ENCODE data around the gene GM2A. TPM values are rescaled to one million over a fixed set of nuclear protein-coding genes. Genes with fewer than 3 reads are reported as not detected.
"Not testable (repeated sequence)": the region's sequence is repeated elsewhere in the genome, so short reads cannot be mapped to it uniquely, and the experiment has no call there.

GM2A gene
- total RNA-seq, 5 donors from 2014 or later (not counting 1 experiment from before 2014, with no cell fraction given), result 8.2 to 20.9 (median 11.5) TPM

DNA sequence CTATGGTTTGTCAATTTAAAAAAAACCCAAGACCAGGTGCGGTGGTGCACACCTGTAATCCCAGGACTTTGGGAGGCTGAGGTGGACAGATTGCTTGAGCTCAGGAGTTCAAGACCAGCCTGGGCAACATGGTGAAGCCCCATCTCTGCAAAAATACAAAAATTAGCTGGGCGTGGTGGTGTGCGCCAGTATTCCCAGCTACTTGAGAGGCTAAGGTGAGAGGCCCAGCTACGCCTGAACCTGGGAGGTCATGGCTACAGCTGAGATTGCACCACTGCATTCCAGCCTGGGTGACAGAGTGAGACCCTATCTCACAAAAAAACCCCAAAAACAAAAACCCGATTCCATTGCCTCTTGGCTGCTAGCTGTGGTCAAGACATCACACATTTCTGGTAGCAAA is 2.0 kb downstream of the GM2A start:
- CTCF ChIA-PET; H3K4me3 Mint-ChIP-seq; H3K4me3 ChIP-seq (ENCODE audit: control insufficient read depth in 1 of 2, extremely low read depth in 1 of 2, low read length in 1 of 2); H3K27ac ChIP-seq (ENCODE audit: low read length); H3K27me3 ChIP-seq (replicated peaks in 1 of 2; ENCODE audit: control insufficient read depth in 2 of 2, extremely low read depth in 1 of 2, insufficient read depth in 2 of 2, low read length in 1 of 2); H3K36me3 ChIP-seq (ENCODE audit: control insufficient read depth in 2 of 2, extremely low read depth in 1 of 2, insufficient read depth in 1 of 2, low read length in 1 of 2); H3K27ac Mint-ChIP-seq; H3K9me3 Mint-ChIP-seq; POLR2A ChIA-PET; ATAC-seq (replicated peaks in 1 of 4); H3K9me3 ChIP-seq; DNase-seq; H3K27me3 Mint-ChIP-seq: not testable (repeated sequence)
- Mint-ChIP-seq H3K36me3 (peaks cover 14% of the 10 kb centered on the region), H3K4me1 (peaks cover 32 to 76% (median 57%) of the 10 kb centered on the region in 3 donors)
- WGBS (ENCODE audit: insufficient coverage), result 100% methylated on average over 2 of the region's 5 CpGs
- peaks cover 9 to 32% of the 10 kb centered on the region in 2 experiments for H3K4me1 ChIP-seq (ENCODE audit: control insufficient read depth in 1 of 2, extremely low read depth in 1 of 2, insufficient read depth in 2 of 2, low read length in 2 of 2)

DNA sequence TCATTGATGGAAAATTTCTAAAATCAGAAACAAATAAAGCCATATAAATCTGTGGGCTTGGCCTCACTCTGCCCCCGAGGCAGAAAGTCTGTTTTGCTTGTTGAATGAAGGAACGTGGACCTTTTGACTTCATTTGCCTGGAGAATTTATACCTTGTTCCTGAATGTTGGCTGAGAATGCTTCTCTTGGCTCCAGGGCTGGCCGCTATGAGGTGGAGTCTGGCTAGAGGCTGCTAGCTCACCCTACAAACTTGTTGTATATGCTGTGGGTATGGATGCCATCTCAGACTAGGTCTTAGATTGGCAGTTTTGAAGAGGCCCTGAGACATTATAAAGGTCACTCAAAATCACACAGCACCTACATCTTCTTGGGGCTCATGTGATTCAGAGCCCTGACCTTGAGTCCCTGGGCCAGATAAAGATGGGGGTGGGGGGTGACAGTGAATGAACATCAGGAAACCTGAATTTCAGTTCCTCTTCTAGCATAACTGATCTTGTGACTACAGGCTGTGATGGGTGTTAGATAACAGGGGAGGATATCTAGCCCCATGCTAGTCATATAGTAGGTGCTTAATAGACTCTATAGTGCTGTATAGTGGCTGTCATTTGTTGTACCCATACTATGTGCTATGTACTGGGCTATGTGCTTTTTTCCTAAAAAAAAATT is 2.8 kb downstream of the GM2A start:
- Histone ChIP-seq H3K4me3 (ENCODE audit: control insufficient read depth in 1 of 2, extremely low read depth in 1 of 2, low read length in 1 of 2) (no peak overlapping the region), H3K4me1 (ENCODE audit: control insufficient read depth in 1 of 2, extremely low read depth in 1 of 2, insufficient read depth in 2 of 2, low read length in 2 of 2) (peaks cover 9 to 25% of the 10 kb centered on the region in 2 experiments), H3K27me3 (replicated peaks in 1 of 2; ENCODE audit: control insufficient read depth in 2 of 2, extremely low read depth in 1 of 2, insufficient read depth in 2 of 2, low read length in 1 of 2) (no peaks in the 10 kb centered on the region), H3K27ac (ENCODE audit: low read length) (no peak overlapping the region), H3K9me3 (no peaks in the 10 kb centered on the region), H3K36me3 (ENCODE audit: control insufficient read depth in 2 of 2, extremely low read depth in 1 of 2, insufficient read depth in 1 of 2, low read length in 1 of 2) (no peaks in the 10 kb centered on the region)
- WGBS (ENCODE audit: insufficient coverage), result 83% methylated on average over 2 of the region's 3 CpGs
- H3K4me3 Mint-ChIP-seq, result peak overlapping the region in 1 of 3 donors; percentile 21
- CTCF ChIA-PET, result no interaction called here
- DNase-seq (no peak), ATAC-seq (replicated peaks in 1 of 4) (no peak)
- peak overlapping the region in 1 of 2 donors; percentile 25 for H3K27ac Mint-ChIP-seq
- H3K27me3 Mint-ChIP-seq, result no peaks in the 10 kb centered on the region
- no peaks in the 10 kb centered on the region for H3K9me3 Mint-ChIP-seq
- H3K4me1 Mint-ChIP-seq, result peaks cover 31 to 69% (median 51%) of the 10 kb centered on the region in 3 donors
- H3K36me3 Mint-ChIP-seq, result peaks cover 14% of the 10 kb centered on the region
- POLR2A ChIA-PET, result no interaction called here

DNA sequence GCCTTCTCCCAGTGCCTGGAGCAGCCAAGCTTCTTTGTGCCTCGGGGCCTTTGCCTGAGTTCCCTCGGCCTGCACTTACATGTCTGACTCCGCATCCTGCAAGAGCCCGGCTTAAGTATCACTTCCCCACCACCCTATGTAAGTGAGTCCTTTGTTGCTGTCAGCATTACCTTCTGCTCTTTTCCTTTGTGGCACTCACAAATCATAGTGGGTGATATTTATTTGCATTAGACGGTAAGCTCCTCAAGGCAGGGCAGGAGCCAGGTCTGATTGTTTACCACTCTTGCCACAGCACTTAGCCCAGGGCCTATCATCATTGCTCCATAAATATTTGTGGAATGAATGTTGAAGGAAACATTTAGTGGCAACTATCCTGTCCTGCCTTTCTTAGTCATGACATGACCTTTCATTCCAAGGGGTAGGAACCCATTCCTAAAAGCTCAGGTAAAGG is 4.8 kb downstream of the GM2A start:
- H3K36me3 ChIP-seq (ENCODE audit: control insufficient read depth in 2 of 2, extremely low read depth in 1 of 2, insufficient read depth in 1 of 2, low read length in 1 of 2), result peaks cover 0 to 1% of the 10 kb centered on the region in 2 donors
- Mint-ChIP-seq H3K36me3 (peaks cover 24% of the 10 kb centered on the region), H3K4me3 (peak overlapping the region in 1 of 3 donors; percentile 22), H3K9me3 (no peaks in the 10 kb centered on the region), H3K27me3 (no peaks in the 10 kb centered on the region), H3K4me1 (peaks cover 18 to 54% (median 41%) of the 10 kb centered on the region in 3 donors), H3K27ac (peak overlapping the region in 1 of 2 donors; percentile 24)
- H3K4me3 ChIP-seq (ENCODE audit: control insufficient read depth in 1 of 2, extremely low read depth in 1 of 2, low read length in 1 of 2), result no peak overlapping the region
- no peaks in the 10 kb centered on the region for H3K9me3 ChIP-seq
- ChIA-PET CTCF (no interaction called here), POLR2A (no interaction called here)
- no peak overlapping the region for H3K27ac ChIP-seq (ENCODE audit: low read length)
- H3K4me1 ChIP-seq (ENCODE audit: control insufficient read depth in 1 of 2, extremely low read depth in 1 of 2, insufficient read depth in 2 of 2, low read length in 2 of 2), result peaks cover 5 to 12% of the 10 kb centered on the region in 2 experiments
- DNase-seq (no peak), ATAC-seq (replicated peaks in 1 of 4) (no peak)
- WGBS (ENCODE audit: insufficient coverage), result 100% methylated on average over 1 of the region's 5 CpGs
- no peaks in the 10 kb centered on the region for H3K27me3 ChIP-seq (replicated peaks in 1 of 2; ENCODE audit: control insufficient read depth in 2 of 2, extremely low read depth in 1 of 2, insufficient read depth in 2 of 2, low read length in 1 of 2)

DNA sequence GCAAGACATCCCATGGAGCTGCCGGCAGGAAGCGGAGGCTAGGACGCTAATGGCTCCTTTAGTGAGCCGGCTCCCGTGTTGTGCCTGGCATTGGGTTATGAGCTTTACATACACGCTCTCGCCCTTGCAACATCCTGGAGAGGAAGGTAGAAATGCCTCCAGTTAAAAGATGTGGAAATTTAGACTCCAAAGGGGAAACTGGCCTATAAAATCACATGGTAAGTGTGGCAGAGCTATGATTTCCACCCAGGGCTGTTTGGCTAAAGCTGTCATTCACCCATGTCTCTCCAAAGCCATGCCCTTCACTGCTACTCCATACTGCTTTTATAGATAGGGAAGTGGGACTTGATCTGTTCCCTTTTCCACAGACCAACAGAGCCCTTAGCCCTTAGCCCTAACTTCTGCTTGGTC is 5.2 kb downstream of the GM2A start:
- Mint-ChIP-seq H3K9me3 (no peaks in the 10 kb centered on the region), H3K27me3 (no peaks in the 10 kb centered on the region), H3K4me1 (peaks cover 18 to 50% (median 38%) of the 10 kb centered on the region in 3 donors), H3K4me3 (no peak overlapping the region), H3K36me3 (peaks cover 26% of the 10 kb centered on the region), H3K27ac (no peak overlapping the region)
- ChIA-PET POLR2A (no interaction called here), CTCF (no interaction called here)
- DNase-seq, result no peak
- ATAC-seq (replicated peaks in 1 of 4), result no peak
- Histone ChIP-seq H3K36me3 (ENCODE audit: control insufficient read depth in 2 of 2, extremely low read depth in 1 of 2, insufficient read depth in 1 of 2, low read length in 1 of 2) (peaks cover 0 to 2% of the 10 kb centered on the region in 2 donors), H3K27me3 (replicated peaks in 1 of 2; ENCODE audit: control insufficient read depth in 2 of 2, extremely low read depth in 1 of 2, insufficient read depth in 2 of 2, low read length in 1 of 2) (no peaks in the 10 kb centered on the region), H3K27ac (ENCODE audit: low read length) (no peak overlapping the region), H3K9me3 (no peaks in the 10 kb centered on the region), H3K4me3 (ENCODE audit: control insufficient read depth in 1 of 2, extremely low read depth in 1 of 2, low read length in 1 of 2) (no peak overlapping the region), H3K4me1 (ENCODE audit: control insufficient read depth in 1 of 2, extremely low read depth in 1 of 2, insufficient read depth in 2 of 2, low read length in 2 of 2) (peaks cover 5 to 9% of the 10 kb centered on the region in 2 experiments)
- 98% methylated on average over 7 of the region's 7 CpGs for WGBS (ENCODE audit: insufficient coverage)

DNA sequence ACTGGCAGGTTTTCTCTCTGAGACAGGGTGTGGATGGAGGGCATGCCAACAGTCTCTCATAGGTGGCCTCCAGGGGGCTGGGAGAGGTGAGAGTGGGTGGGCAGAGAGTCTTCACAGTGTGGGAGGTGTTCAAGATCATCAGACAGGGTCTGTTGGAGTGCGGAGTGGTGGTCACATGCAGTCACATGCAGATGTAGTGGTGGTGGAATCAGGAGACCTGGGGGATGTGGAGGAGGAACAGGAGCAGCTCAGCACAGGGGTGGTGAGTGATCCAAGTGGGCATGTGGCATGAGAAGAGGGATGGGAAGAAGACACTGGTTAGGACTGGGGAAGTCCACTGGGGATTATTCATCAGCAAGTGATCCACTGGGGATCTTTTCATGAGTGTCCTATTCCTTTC is 5.8 kb downstream of the GM2A start:
- no peak overlapping the region for H3K27ac ChIP-seq (ENCODE audit: low read length)
- Mint-ChIP-seq H3K27me3 (no peaks in the 10 kb centered on the region), H3K4me3 (no peak overlapping the region), H3K36me3 (peaks cover 32% of the 10 kb centered on the region), H3K4me1 (peaks cover 12 to 47% (median 32%) of the 10 kb centered on the region in 3 donors), H3K27ac (no peak overlapping the region), H3K9me3 (no peaks in the 10 kb centered on the region)
- H3K27me3 ChIP-seq (replicated peaks in 1 of 2; ENCODE audit: control insufficient read depth in 2 of 2, extremely low read depth in 1 of 2, insufficient read depth in 2 of 2, low read length in 1 of 2), result no peaks in the 10 kb centered on the region
- H3K9me3 ChIP-seq, result no peaks in the 10 kb centered on the region
- 0% methylated on average over 1 of the region's 1 CpG for WGBS (ENCODE audit: insufficient coverage)
- POLR2A ChIA-PET, result no interaction called here
- peaks cover 0 to 3% of the 10 kb centered on the region in 2 experiments for H3K4me1 ChIP-seq (ENCODE audit: control insufficient read depth in 1 of 2, extremely low read depth in 1 of 2, insufficient read depth in 2 of 2, low read length in 2 of 2)
- no peak for ATAC-seq (replicated peaks in 1 of 4)
- H3K36me3 ChIP-seq (ENCODE audit: control insufficient read depth in 2 of 2, extremely low read depth in 1 of 2, insufficient read depth in 1 of 2, low read length in 1 of 2), result peaks cover 0 to 2% of the 10 kb centered on the region in 2 donors
- DNase-seq, result no peak
- CTCF ChIA-PET, result no interaction called here
- no peak overlapping the region for H3K4me3 ChIP-seq (ENCODE audit: control insufficient read depth in 1 of 2, extremely low read depth in 1 of 2, low read length in 1 of 2)

DNA sequence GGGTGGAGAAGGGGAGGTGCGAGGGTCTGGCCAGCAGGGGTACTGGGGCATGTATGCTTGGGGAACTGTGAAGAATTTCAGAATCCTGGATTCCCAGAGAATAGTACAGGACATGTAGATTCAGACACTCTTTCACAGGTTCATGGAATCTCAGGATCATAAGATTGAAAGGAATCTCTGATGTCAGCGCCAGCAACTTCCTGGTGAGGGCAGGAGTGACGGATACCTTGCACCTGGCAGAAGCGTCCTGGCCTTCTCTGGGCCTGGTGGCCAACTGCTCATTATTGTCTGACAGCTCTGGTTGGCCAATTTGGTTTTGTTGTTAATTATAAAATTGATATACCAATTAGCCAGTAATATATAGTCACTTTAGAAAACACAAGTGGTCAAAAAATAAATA is 6.9 kb downstream of the GM2A start:
- no peaks in the 10 kb centered on the region for H3K9me3 Mint-ChIP-seq
- H3K4me1 Mint-ChIP-seq, result peaks cover 3 to 43% (median 26%) of the 10 kb centered on the region in 3 donors
- CTCF ChIA-PET, result interaction anchor here in 1 of 2 donors (0.8 kb wide), 1 partner anchor 92 kb away, joined by 3 read pairs; no protein-coding TSS in a partner anchor
- no peaks in the 10 kb centered on the region for H3K4me1 ChIP-seq (ENCODE audit: control insufficient read depth in 1 of 2, extremely low read depth in 1 of 2, insufficient read depth in 2 of 2, low read length in 2 of 2)
- ATAC-seq (replicated peaks in 1 of 4) (no peak), DNase-seq (no peak)
- WGBS (ENCODE audit: insufficient coverage), result 100% methylated on average over 2 of the region's 4 CpGs
- peaks cover 40% of the 10 kb centered on the region for H3K36me3 Mint-ChIP-seq
- H3K27ac Mint-ChIP-seq, result no peak overlapping the region
- H3K36me3 ChIP-seq (ENCODE audit: control insufficient read depth in 2 of 2, extremely low read depth in 1 of 2, insufficient read depth in 1 of 2, low read length in 1 of 2), result peaks cover 4% of the 10 kb centered on the region in 2 donors
- H3K4me3 Mint-ChIP-seq, result no peak overlapping the region
- no peaks in the 10 kb centered on the region for H3K27me3 Mint-ChIP-seq
- no peaks in the 10 kb centered on the region for H3K9me3 ChIP-seq
- POLR2A ChIA-PET, result no interaction called here
- no peak overlapping the region for H3K4me3 ChIP-seq (ENCODE audit: control insufficient read depth in 1 of 2, extremely low read depth in 1 of 2, low read length in 1 of 2)
- H3K27ac ChIP-seq (ENCODE audit: low read length), result no peak overlapping the region
- H3K27me3 ChIP-seq (replicated peaks in 1 of 2; ENCODE audit: control insufficient read depth in 2 of 2, extremely low read depth in 1 of 2, insufficient read depth in 2 of 2, low read length in 1 of 2), result no peaks in the 10 kb centered on the region

All from T-cell (primary cell).